ENCODE measurements around the gene KRT38.
"Not testable (repeated sequence)": the region's sequence is repeated elsewhere in the genome, so short reads cannot be mapped to it uniquely, and the experiment has no call there.

Gene KRT38

DNA sequence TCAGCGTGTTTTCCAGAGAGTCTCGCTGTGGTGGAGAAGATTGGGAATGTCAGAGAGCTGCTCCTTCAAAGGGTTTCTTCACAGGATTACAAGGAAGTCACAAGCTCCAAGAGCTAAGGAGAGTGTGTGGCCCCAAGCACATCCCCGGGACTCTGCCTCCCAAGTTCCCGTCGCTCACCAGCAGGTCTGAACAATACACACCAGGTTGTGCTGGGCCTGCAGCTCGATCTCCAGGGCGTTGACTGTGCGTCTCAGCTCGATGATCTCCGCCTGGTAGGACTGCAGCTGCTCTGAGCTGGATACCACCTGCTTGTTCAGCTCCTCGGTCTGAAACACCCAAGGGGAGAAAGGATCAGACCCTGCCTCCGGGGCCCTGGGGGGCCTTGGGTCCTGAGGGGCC, 45.7 kb downstream of the KRT38 start:
- DNase-seq (ENCODE audit: low spot score), result not testable (repeated sequence)

DNA sequence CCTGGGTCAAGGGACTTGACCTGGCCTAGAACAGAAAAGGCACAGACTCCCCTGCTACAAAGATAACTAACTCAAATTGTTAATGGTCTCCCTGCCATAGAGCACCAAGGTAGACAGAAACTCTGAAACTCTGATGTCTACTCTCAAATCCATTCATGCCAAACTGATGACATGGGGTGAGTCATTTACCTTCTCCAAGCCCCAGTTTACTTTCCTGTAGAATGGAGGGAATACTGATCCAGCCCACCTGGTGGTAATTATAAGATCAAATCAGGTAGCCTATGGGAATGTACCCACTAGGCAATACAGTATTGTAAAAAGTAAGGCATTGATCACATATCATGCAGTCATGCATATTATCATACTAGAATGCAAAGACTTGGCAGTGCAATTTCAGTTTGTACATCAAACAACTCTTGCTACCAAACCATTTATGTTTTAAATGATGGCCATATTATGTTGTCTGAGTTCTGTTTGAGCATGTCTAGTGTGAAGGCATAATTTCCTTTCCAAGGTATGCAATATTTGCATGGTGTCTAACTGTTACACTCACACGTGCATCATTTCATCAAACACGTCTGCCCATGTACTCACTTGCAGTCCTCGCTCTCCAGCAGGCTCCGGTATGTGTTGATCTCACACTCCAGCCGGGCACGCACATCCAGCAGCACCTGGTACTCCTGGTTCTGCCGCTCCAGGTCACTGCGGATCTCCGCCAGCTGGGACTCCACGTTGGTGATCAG, 46.4 kb downstream of the KRT38 start:
- no peak for DNase-seq (ENCODE audit: low spot score)

DNA sequence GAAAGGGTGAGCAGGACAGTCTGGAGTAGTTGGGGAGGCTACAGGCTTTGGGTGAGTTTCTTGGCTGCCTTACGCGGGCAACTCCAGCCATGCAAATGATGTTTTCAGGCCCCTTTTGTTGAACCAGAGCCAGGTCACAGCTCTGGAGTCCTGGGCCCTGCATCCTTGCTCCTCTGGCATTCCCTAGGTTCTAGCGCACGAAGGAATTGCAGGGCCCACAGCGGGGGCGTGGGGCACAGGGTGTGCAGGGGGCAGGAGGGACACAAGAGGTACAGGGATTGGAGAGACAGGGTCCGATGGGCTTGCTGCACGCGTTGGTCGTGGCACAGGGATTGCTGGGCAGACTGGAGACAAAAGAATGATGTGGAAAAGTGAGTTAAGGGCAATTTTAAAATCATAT, 47.0 kb downstream of the KRT38 start:
- no peak for DNase-seq (ENCODE audit: low spot score)

DNA sequence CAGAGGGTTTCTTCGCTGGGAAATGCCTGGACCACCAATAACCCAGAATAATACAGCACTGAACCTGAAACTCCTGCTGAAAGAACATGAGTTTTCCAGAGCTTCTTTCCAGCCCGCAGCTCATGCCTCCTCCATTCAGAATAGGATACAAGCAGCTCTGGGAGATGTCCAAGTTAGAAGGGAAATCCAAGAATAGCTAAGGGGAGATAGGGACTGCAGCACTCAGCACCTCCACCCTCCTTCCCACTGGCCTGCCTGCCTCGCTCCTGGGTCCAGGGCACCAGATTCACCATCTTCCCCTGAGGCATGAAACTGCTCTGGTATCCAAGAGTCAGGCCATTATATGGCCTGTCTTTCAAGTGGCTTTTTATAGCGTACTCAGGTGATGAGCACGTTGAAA, 47.5 kb downstream of the KRT38 start:
- no peak for DNase-seq (ENCODE audit: low spot score)

DNA sequence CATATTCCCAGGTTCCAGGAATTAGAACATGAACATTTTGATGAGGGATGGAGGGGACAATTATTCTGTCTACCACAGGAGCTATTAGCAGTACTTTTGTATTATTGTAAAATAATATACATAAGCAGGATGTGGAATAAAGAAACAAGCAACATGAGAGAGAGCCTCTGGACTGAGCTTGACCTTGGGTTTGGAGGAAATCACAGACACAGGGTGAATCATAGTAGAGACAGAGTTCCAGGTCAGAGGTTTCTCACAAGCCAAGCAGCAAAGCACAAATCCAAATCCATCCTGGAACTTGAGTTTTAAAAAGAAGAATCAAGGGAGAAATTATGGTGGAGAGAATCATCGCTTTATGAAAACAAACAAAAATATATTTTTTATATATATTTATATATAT, 48.5 kb downstream of the KRT38 start:
- DNase-seq (ENCODE audit: low spot score), result no peak

DNA sequence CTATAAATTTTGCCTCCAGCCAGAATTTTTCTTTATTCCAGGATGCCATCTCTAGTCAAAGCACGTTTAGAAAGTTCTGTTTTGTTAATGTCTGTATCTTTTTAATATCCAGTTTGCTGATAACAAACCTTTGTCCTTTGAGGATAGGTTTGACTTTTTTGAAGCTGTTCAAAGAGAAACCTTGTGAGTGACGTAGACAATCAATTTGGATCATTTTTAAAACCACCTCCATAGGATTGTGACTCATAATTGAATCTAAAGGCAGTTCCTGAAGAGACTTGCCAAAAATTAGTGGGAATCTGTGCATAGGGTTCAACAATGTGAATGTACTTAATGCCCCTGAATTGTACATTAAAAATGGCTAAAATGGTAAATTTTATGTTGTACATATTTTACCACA, 49.2 kb downstream of the KRT38 start:
- DNase-seq (ENCODE audit: low spot score), result no peak

DNA sequence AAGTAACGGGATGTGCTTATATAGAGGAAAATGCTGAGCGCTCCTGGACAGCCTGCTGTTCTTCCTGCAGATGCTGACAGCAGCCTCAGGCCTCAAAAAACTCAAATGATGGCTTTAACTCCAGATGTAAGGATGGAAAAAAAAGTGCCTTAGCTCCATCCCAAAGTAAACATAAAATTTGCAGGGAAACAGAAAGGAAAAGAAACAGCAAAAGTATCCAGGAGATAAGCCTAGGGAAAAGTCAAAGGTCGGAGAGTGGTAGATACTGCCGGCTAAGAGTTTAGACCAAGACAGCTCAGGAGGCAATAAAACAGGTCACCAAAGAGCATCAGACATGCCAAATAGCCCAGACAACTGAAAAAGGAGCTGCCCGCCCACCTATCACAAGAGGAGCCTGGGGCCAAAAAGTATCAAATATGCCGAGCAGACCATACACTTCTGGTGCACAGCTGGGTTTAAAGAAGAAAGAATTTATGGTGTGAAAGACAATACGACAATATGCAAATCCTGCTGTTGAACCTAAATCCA, 50.3 kb downstream of the KRT38 start:
- DNase-seq (ENCODE audit: low spot score), result no peak

DNA sequence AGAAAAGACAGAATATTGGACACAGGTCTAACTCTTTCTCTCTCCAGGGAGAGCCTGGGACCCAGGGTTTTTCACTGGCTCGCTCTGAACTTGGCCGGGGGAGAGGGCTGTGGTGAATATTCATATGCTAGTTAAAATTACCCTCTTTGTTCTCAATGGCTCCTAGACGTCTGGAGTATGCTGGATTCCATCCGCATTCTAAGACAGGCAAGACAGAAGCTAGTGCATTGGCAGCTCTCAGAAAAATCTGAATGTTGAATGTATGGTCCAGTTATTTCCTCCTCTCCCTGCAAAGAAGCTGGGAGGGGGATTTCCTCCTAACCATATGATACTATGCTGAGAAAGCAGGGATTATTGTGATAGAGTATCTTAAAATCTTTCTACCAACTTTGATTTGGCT, 53.1 kb downstream of the KRT38 start:
- no peak for DNase-seq (ENCODE audit: low spot score)

DNA sequence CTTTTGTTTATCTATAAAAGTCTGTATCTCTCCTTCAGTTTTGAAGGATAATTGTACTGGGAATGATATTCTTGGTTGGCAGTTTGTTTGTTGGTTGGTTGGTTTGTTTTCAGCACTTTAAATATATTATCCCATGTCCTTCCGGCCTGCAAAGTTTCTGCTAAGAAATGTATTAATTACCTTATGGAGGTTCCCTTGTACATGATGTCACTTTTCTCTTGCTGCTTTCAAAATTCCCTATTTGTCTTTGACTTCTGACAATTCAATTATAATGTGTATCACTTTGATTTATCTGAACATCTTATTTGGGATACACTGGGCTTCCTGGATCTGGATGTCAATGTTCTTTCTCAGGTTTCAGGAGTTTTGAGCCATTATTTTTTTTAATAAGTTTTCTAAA, 54.6 kb downstream of the KRT38 start:
- DNase-seq (ENCODE audit: low spot score), result no peak
